OCI-LY3 (cell line): Measurements from ENCODE around the gene BHLHE23.

Source experiments
- CTCF ChIP-seq: fragments of 200-600, 300-600 bp; sonication (generic); IDR thresholded peaks from 2 replicates; pipeline ENCODE4 v1.5.1; 2014; ENCODE audit warnings: antibody characterized with exemption, low read length, low read depth
- EZH2phosphoT487 ChIP-seq: fragments of 200-600 bp; shearing (Covaris generic); IDR thresholded peaks from 2 replicates; pipeline ENCODE4 v1.6.1; 2018; ENCODE audit warnings: antibody characterized with exemption, mixed run types, low read depth

- TF ChIP-seq CTCF (no peak), EZH2phosphoT487 (no peak)
Measured at GRCh38 chr20:62964700-62965099, 42.1 kb downstream of the BHLHE23 start.
